NB4 (cell line): ENCODE measurements around the gene OR5AU1.
A peak's percentile ranks its signal among the peaks of the same experiment; 100 is the strongest.

Source experiments
- DNase-seq: peaks from one replicate; pipeline ENCODE4 v3.0.0; 2010; ENCODE audit warnings: low read depth
- H3K4me3 ChIP-seq: one replicate; pipeline ENCODE4 v1.5.1; 2011; ENCODE audit warnings: mild to moderate bottlenecking, low read depth, low read length, moderate library complexity
- MYC ChIP-seq: IDR thresholded peaks from 2 replicates; pipeline ENCODE4 v1.6.1; 2011; ENCODE audit warnings: low read depth, low read length
- POLR2A ChIP-seq: IDR thresholded peaks from 2 replicates; pipeline ENCODE4 v1.6.1; 2011; ENCODE audit warnings: mild to moderate bottlenecking; ENCODE audit not compliant: insufficient read length; ENCODE audit errors: extremely low read depth
- TF ChIP-seq, protein P1 (sequence below): IDR thresholded peaks from one replicate; pipeline ENCODE4 v1.5.1; 2012; ENCODE audit warnings: low read depth, low read length
- TF ChIP-seq, protein P2 (sequence below): IDR thresholded peaks from 2 replicates; pipeline ENCODE4 v1.6.1; 2011; ENCODE audit warnings: low read depth, low read length

The OR5AU1 gene

GRCh38 chr14:21192875-21193535, 37.1 kb upstream of the OR5AU1 start:
- TF ChIP-seq, protein P1, sequence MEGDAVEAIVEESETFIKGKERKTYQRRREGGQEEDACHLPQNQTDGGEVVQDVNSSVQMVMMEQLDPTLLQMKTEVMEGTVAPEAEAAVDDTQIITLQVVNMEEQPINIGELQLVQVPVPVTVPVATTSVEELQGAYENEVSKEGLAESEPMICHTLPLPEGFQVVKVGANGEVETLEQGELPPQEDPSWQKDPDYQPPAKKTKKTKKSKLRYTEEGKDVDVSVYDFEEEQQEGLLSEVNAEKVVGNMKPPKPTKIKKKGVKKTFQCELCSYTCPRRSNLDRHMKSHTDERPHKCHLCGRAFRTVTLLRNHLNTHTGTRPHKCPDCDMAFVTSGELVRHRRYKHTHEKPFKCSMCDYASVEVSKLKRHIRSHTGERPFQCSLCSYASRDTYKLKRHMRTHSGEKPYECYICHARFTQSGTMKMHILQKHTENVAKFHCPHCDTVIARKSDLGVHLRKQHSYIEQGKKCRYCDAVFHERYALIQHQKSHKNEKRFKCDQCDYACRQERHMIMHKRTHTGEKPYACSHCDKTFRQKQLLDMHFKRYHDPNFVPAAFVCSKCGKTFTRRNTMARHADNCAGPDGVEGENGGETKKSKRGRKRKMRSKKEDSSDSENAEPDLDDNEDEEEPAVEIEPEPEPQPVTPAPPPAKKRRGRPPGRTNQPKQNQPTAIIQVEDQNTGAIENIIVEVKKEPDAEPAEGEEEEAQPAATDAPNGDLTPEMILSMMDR: no peak
- TF ChIP-seq POLR2A: no peak
- TF ChIP-seq, protein P2, sequence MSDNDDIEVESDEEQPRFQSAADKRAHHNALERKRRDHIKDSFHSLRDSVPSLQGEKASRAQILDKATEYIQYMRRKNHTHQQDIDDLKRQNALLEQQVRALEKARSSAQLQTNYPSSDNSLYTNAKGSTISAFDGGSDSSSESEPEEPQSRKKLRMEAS: no peak
- no peak for TF ChIP-seq MYC
- DNase-seq: no peak
- H3K4me3 ChIP-seq: no peak overlapping the region

DNA sequence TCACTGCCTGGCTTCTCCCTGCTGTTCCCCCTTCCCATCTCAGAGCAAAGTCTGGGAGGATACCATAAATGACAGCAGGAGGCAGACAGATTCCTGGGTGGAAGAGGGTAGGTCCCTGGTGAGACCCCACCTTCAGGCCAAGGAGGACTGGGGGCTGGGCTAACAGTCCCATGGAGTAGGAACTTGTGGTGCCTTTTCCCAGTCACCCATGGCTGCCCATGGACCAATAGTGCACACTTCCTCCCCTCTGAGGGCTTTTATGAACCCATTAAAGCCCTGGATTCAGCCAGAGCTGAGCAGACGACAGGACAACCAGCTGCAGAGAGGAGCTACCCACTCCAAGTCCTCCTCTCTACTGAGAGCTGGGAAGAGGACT, 36.6 kb upstream of the OR5AU1 start:
- no peak for DNase-seq
- peak overlapping the region; percentile 7 for H3K4me3 ChIP-seq
- TF ChIP-seq, protein P1: no peak
- TF ChIP-seq, protein P2: no peak
- TF ChIP-seq POLR2A (no peak), MYC (no peak)

- DNase-seq: peak; percentile 93
- H3K4me3 ChIP-seq: peak overlapping the region; percentile 7
- TF ChIP-seq MYC: peak; percentile 55; the same call in 1 of the 2 replicates
- TF ChIP-seq POLR2A: peak; percentile 26
- TF ChIP-seq, protein P2: peak; percentile 59
- TF ChIP-seq, protein P1: no peak
Measured at GRCh38 chr14:21191809-21192446, 36.1 kb upstream of the OR5AU1 start.

DNA sequence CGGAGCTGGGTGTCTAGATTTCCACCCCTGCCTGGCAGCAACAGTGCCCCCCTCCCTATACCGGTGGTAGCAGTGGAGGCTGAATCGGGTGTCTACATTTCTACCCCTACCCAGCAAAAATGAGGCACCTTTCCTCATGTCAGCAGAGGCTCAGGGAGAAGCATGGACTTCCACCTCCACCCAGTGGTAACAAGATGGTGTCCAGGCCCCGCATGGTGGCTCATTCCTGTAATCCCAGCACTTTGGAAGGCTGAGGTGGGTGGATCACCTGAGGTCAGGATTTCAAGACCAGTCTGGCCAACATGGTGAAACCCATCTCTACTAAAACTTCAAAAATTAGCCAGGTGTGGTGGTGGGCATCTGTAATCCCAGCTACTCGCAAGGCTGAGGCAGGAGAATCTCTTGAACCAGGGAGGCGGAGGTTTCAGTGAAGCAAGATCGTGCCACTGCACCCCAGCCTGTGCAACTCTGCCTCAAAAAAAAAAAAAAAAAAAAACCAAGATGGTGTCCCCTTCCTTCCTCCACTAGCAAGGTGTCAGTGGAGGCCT, 35.5 kb upstream of the OR5AU1 start:
- no peak overlapping the region for H3K4me3 ChIP-seq
- no peak for DNase-seq

GRCh38 chr14:21185491-21185890, 29.6 kb upstream of the OR5AU1 start:
- TF ChIP-seq POLR2A: no peak
- no peak for TF ChIP-seq MYC
- TF ChIP-seq, protein P2: no peak; the same call in 1 of the 2 replicates
- H3K4me3 ChIP-seq: no peak overlapping the region
- DNase-seq: peak; percentile 59

More for the DNA sequence above, 35.5 kb upstream of the OR5AU1 start:
- no peak for TF ChIP-seq POLR2A
- TF ChIP-seq, protein P2: no peak
- TF ChIP-seq, protein P1: no peak
- no peak for TF ChIP-seq MYC

- no peak for DNase-seq
- no peak overlapping the region for H3K4me3 ChIP-seq
- TF ChIP-seq, protein P1: no peak
- TF ChIP-seq MYC: no peak
Measured at GRCh38 chr14:21184254-21184653, 28.4 kb upstream of the OR5AU1 start.
